Stimulated activated CD4-positive, alpha-beta T cell treated with anti-CD3 and anti-CD28 coated beads, Interleukin-4, amount 100 ng/mL, for 1 hour (primary cell): ENCODE results near the gene WFIKKN1.

ENCODE experiments used
- DNase-seq: peaks from one replicate; pipeline ENCODE4 v3.0.0-alpha.2; 2020

The WFIKKN1 gene

DNA sequence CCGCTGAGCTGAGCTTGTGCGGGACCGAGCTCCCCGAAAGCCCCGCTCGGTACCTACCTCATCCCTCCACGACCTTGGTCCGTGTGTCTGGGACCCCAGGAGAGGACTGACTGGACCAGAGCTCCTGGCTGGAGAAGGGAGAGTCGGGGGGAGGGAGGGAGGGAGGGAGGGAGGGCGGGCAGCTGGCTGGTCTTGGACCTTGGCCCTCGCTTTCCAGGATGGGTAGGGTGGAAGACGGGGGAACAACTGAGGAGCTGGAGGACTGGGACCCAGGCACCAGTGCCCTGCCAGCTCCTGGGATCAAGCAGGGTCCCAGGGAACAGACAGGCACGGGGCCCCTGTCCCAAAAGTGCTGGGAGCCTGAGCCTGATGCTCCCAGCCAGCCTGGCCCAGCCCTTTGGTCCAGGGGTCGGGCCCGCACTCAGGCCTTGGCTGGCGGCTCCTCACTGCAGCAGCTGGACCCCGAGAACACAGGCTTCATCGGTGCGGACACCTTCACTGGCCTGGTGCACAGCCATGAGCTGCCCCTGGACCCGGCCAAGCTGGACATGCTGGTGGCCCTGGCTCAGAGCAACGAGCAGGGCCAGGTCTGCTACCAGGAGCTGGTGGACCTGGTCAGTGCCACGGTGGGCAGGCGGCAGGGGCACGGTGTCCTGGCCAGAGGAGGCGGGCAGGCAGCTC is 45.2 kb downstream of the WFIKKN1 start:
- no peak for DNase-seq

- DNase-seq, result no peak
Observed at GRCh38 chr16:676565-676902, 45.7 kb downstream of the WFIKKN1 start.

- no peak for DNase-seq
Observed at GRCh38 chr16:676913-677312, 46.1 kb downstream of the WFIKKN1 start.

DNA sequence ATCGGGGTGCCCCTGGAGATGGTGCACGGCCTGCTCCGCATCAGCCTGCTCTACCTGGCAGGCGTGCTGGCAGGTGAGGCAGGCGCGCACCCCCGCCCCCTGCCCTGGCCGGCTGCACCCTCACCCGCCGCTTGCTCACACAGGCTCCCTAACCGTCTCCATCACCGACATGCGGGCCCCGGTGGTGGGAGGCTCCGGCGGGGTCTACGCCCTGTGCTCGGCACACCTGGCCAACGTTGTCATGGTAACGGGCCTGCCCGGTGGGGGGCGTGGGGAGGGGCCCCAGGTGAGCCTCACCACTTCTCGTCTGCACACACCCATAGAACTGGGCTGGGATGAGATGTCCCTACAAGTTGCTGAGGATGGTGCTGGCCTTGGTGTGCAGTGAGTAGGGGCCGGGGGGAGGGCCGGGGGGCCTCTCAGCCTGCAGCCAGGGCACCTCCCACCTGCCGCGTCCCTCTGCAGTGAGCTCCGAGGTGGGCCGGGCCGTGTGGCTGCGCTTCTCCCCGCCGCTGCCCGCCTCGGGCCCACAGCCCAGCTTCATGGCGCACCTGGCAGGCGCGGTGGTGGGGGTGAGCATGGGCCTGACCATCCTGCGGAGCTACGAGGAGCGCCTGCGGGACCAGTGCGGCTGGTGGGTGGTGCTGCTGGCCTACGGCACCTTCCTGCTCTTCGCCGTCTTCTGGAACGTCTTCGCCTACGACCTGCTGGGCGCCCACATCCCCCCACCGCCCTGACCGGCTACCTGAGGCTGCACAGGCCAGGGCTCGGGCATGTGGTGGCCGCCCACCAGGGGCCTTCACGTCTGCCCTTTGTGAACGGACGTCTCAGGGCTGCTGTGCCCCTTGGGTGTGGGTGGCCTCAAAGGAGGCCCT is 46.8 kb downstream of the WFIKKN1 start:
- DNase-seq, result no peak

- DNase-seq, result no peak
Observed at GRCh38 chr16:678209-678857, 47.5 kb downstream of the WFIKKN1 start.

DNA sequence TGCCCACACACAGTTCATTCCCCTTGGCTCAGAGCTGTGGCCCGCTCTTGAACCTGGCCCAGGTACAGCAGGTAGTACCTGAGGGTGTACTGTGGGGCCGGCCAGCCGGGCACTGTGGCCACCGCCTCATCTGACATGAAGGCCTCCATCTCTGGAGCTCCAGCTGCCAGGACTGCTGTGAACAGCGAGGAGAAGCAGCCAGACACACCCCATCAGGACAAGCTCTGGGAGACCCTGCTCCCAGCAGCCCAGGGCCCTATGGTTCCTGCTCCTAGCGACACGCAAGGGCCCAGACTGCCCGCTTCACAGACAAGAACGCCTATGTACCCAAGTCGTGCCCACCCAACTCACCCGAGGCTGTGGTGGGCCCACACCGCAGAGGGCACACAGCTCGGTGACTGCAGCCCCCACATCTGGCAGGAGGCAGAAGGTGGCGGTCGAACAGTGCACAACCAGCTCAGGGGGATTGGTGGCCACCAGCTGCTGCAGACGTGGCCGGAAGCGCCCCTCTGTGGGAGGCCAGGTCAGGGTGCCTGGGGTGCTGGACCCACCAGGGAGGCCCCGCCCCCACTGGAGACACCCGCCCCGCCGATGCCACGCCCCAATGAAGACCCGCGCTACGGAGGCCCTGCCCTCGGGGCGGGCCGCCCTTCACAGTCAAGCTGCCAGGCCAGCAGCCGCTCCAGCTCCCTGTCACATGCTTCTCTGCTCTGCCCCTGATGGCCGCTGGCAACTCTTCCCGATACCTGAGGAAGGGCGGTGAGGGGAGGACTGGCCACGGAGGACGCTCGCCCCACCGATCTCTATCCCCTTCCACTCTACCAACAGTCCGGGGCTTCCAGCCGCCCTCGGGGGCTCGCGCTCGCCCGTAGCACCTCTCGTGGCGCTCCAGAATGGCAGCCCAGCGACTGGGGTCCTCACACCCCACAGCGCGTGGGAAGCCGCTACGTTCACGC is 48.4 kb downstream of the WFIKKN1 start:
- peak; percentile 51 for DNase-seq

- peak; percentile 91 for DNase-seq
Observed at GRCh38 chr16:679814-680624, 49.2 kb downstream of the WFIKKN1 start, which contains the start of gene STUB1. Gene STUB1, plus strand, starts transcription at chr16:680410. Its CDS starts 116 bp downstream, at chr16:680526.

DNA sequence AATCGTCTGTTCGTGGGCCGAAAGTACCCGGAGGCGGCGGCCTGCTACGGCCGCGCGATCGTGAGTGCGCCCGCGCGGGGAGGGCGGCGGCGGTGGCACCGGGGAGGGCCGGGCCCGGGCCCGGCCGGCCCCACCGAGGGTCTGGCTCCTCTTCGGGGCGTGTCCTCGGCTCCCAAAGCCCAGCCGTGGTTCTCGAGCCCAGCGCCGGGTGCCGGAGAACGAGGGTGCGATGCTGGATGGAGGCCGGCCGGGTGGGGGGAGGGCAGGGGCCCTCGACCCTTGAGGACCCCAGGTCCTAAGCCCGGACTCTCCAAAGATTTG is 49.8 kb downstream of the WFIKKN1 start:
- DNase-seq, result no peak

GRCh38 chr16:680967-681745 is 50.4 kb downstream of the WFIKKN1 start:
- DNase-seq, result no peak

- no peak for DNase-seq
Observed at GRCh38 chr16:681746-682427, 51.1 kb downstream of the WFIKKN1 start.

GRCh38 chr16:682493-683395 is 52.0 kb downstream of the WFIKKN1 start:
- no peak for DNase-seq

DNA sequence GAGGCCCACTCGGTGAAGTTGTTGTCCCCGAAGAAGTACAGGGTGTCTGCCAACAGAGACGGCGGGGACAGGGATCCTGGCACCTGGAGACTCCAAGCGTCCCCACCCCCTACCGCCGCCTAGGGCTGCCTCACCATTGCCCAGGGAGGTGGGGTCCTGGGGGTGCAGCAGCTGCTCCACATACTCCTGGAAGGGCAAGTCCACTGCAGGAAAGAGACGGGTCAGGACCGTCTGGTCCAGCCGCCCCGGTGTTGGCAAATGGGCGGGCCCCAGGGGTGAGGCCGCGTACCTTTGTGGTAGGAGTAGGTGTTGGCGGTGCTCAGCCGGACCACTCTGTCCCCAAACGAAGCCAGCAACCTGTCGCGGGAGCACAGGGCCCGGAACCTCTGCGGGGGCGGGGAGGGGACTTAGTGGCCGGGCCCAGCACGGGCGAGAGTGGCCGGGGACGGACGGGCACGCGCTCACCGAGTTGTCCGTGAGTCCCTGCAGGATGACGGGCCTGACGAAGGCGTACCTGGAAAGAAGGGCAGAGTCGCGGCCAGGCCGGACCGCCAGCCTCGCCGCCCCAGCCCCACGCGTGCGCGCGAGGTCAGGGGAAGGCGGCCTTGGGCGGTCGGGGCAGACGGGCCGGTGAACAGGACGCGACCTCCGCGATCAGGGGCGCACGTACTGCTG is 52.7 kb downstream of the WFIKKN1 start:
- DNase-seq, result no peak
